Esophagus squamous epithelium (tissue), 5 donors: Measurements from ENCODE around the gene STK35. TPM values are rescaled to one million over a fixed set of nuclear protein-coding genes. Genes with fewer than 3 reads are reported as not detected.

ENCODE experiments used
- DNase-seq: peaks from one replicate; lab custom pipeline; 2025; lab: John Stamatoyannopoulos, UW
- H3K27ac ChIP-seq, 4 donors: fragments of 200-600 bp; sonication (generic); one replicate each; pipeline ENCODE4 v1.5.1; 2016 to 2019; ENCODE audit warnings: mild to moderate bottlenecking in 1 of 4
- H3K27me3 ChIP-seq, 4 donors: fragments of 200-600 bp; sonication (generic); 1 replicate in 3 of 4; 2 replicates in 1 of 4; pipeline versions ENCODE4 v1.5.1 to v1.6.0; 2017 to 2021; ENCODE audit warnings: antibody characterized with exemption in 1 of 4
- H3K36me3 ChIP-seq, 3 donors: fragments of 200-600 bp; sonication (generic); one replicate each; pipeline ENCODE4 v1.5.1; 2016 to 2019
- H3K4me1 ChIP-seq, 3 donors: fragments of 200-600 bp; sonication (generic); one replicate each; pipeline ENCODE4 v1.5.1; 2017 to 2019
- H3K4me3 ChIP-seq, 4 donors: fragments of 200-600 bp; sonication (generic); 1 replicate in 3 of 4; 2 replicates in 1 of 4; pipeline ENCODE4 v1.5.1; 2016 to 2019; ENCODE audit warnings: mild to moderate bottlenecking in 2 of 4, moderate library complexity in 1 of 4
- H3K9me3 ChIP-seq, 3 donors: fragments of 200-600 bp; sonication (generic); one replicate each; pipeline ENCODE4 v1.5.1; 2016 to 2019
- CTCF ChIP-seq, 6 experiments: fragments of 450-650 bp in 4 of 6; fragments of 200-600 bp in 2 of 6; sonication (generic) in 2 of 6; IDR thresholded peaks; one replicate each; pipeline ENCODE4 v1.5.1; 2016 to 2019; ENCODE audit warnings: antibody characterized with exemption in 6 of 6, mild to moderate bottlenecking in 4 of 6, moderate library complexity in 4 of 6
- POLR2A ChIP-seq, 4 donors: fragments of 450-650 bp; IDR thresholded peaks; one replicate each; pipeline ENCODE4 v1.6.1; 2017; ENCODE audit warnings: antibody characterized with exemption in 4 of 4, mild to moderate bottlenecking in 4 of 4, moderate library complexity in 3 of 4
- WGBS, 2 donors: methylation state at CpG; one replicate each; pipeline ENCODE4 v1.1.5; 2018; 5-methylcytosine and 5-hydroxymethylcytosine counted together
- intact Hi-C: fragments of 100-400 bp; cut with DNase I; formaldehyde crosslinking; loops from one replicate; pipeline ENCODE4 v1.15.0; 2022
- total RNA-seq, 4 donors: library from RNA; depleted of rRNA; stranded (reverse); fragments of >200 nt; gene quantifications; one replicate each; pipeline ENCODE4 v1.1.0, GENCODE V29; 2016
- donor health status: DM: yes; HTN: yes; CAD: no.

STK35 gene
- total RNA-seq, 4 donors from 2014 or later, result 20.8 to 31.1 (median 26.1) TPM

GRCh38 chr20:2059411-2059810 lies 42.2 kb upstream of the STK35 start:
- Histone ChIP-seq H3K36me3 (no peaks in the 10 kb centered on the region), H3K27ac (no peak overlapping the region), H3K4me1 (no peaks in the 10 kb centered on the region), H3K4me3 (no peak overlapping the region), H3K9me3 (no peaks in the 10 kb centered on the region), H3K27me3 (peaks cover 0 to 21% (median 0%) of the 10 kb centered on the region in 4 donors)
- TF ChIP-seq CTCF (IDR thresholded peaks at IDR 0.05), result no peak
- TF ChIP-seq POLR2A (IDR thresholded peaks at IDR 0.05), result no peak
- 79 to 81% methylated on average over 2 of the region's 2 CpGs for WGBS, 2 donors
- intact Hi-C loops, result no loop called here
- no peak for DNase-seq

- DNase-seq, result no peak
- Histone ChIP-seq H3K4me3 (no peak overlapping the region), H3K4me1 (no peaks in the 10 kb centered on the region), H3K27me3 (peaks cover 0 to 51% (median 0%) of the 10 kb centered on the region in 4 donors), H3K36me3 (no peaks in the 10 kb centered on the region), H3K9me3 (no peaks in the 10 kb centered on the region), H3K27ac (no peak overlapping the region)
- 36 to 48% methylated on average over 3 of the region's 3 CpGs for WGBS, 2 donors
- no peak for TF ChIP-seq CTCF (IDR thresholded peaks at IDR 0.05)
- TF ChIP-seq POLR2A (IDR thresholded peaks at IDR 0.05), result no peak
- intact Hi-C loops, result no loop called here
These were observed 36.5 kb upstream of the STK35 start for GRCh38 chr20:2065099-2065498.

- intact Hi-C loops, result no loop called here
- Histone ChIP-seq H3K9me3 (no peaks in the 10 kb centered on the region), H3K27me3 (peaks cover 0 to 62% (median 0%) of the 10 kb centered on the region in 4 donors), H3K36me3 (no peaks in the 10 kb centered on the region), H3K27ac (no peak overlapping the region), H3K4me3 (no peak overlapping the region), H3K4me1 (no peaks in the 10 kb centered on the region)
- TF ChIP-seq POLR2A (IDR thresholded peaks at IDR 0.05) (no peak), CTCF (IDR thresholded peaks at IDR 0.05) (no peak)
- WGBS, 2 donors, result 67 to 76% methylated on average over 2 of the region's 2 CpGs
- DNase-seq, result no peak
These were observed 35.0 kb upstream of the STK35 start for GRCh38 chr20:2066461-2067122.

- Histone ChIP-seq H3K27me3 (peaks cover 0 to 42% (median 0%) of the 10 kb centered on the region in 4 donors), H3K27ac (no peak overlapping the region), H3K4me1 (no peaks in the 10 kb centered on the region), H3K4me3 (no peak overlapping the region), H3K36me3 (no peaks in the 10 kb centered on the region), H3K9me3 (peaks cover 0 to 3% (median 0%) of the 10 kb centered on the region in 3 donors)
- TF ChIP-seq CTCF (IDR thresholded peaks at IDR 0.05) (no peak), POLR2A (IDR thresholded peaks at IDR 0.05) (no peak)
- 57 to 58% methylated on average over 4 of the region's 4 CpGs for WGBS, 2 donors
- intact Hi-C loops, result no loop called here
- no peak for DNase-seq
These were observed 20.9 kb upstream of the STK35 start for GRCh38 chr20:2080532-2081224.

GRCh38 chr20:2084703-2085102 lies 16.9 kb upstream of the STK35 start:
- no peaks in the 10 kb centered on the region for H3K4me1 ChIP-seq
- H3K36me3 ChIP-seq, result no peaks in the 10 kb centered on the region
- no peak for DNase-seq
- no peak overlapping the region for H3K27ac ChIP-seq
- intact Hi-C loops, result no loop called here
- no peak for TF ChIP-seq POLR2A (IDR thresholded peaks at IDR 0.05)
- no peak for TF ChIP-seq CTCF (IDR thresholded peaks at IDR 0.05)
- H3K27me3 ChIP-seq, result peaks cover 0 to 54% (median 0%) of the 10 kb centered on the region in 4 donors
- no peak overlapping the region for H3K4me3 ChIP-seq
- WGBS, 2 donors, result 43 to 46% methylated on average over 5 of the region's 5 CpGs
- no peaks in the 10 kb centered on the region for H3K9me3 ChIP-seq
